LNCaP clone FGC (cell line): ENCODE results near the gene SIPA1L3.

Experiments used
- DNase-seq: peaks from one replicate; pipeline ENCODE4 v3.0.0-alpha.2; 2011; ENCODE audit warnings: low read depth
- H3K4me3 ChIP-seq: 2 replicates; pipeline ENCODE4 v1.5.1; 2011; ENCODE audit warnings: mild to moderate bottlenecking, low read depth, low read length, control low read depth
- TF ChIP-seq, protein P1 (sequence below): IDR thresholded peaks from 2 replicates; pipeline ENCODE4 v1.5.1; 2012; ENCODE audit warnings: mild to moderate bottlenecking; ENCODE audit not compliant: control insufficient read depth, insufficient read depth; ENCODE audit errors: extremely low read depth

Gene SIPA1L3

DNA sequence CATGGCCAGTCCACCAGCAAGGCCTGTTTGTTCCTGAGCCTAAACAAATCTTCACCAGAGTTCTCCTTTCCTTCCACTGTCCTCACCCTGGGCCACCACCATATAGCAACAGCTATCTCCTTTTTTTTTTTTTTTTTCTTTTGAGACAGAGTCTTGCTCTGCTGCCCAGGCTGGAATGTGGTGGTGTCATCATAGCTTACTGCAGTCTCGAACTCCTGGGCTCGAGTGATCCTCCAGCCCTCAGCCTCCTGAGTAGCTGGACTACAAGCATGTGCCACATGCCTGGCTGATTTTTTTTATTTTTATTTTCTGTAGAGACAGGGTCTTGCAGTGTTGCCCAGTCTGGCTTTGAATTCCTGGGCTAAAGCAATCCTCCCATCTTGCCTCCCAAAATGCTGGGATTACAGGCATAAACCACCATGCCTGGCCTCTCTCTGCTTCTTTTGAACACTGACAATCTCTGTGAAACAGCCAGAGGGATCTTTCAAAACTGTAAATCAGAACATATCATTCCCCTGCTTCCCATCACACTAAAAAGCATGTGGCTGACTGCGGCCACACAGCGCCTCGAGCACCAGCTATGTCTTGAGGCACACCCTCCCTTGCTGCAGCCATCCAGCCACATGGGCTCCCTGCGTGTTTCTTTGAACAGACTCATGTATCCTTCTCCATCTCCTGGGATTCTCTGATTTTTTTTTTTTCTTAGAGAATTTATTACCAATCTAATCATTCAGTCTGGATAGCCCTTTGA, 110.6 kb downstream of the SIPA1L3 start:
- TF ChIP-seq, protein P1, sequence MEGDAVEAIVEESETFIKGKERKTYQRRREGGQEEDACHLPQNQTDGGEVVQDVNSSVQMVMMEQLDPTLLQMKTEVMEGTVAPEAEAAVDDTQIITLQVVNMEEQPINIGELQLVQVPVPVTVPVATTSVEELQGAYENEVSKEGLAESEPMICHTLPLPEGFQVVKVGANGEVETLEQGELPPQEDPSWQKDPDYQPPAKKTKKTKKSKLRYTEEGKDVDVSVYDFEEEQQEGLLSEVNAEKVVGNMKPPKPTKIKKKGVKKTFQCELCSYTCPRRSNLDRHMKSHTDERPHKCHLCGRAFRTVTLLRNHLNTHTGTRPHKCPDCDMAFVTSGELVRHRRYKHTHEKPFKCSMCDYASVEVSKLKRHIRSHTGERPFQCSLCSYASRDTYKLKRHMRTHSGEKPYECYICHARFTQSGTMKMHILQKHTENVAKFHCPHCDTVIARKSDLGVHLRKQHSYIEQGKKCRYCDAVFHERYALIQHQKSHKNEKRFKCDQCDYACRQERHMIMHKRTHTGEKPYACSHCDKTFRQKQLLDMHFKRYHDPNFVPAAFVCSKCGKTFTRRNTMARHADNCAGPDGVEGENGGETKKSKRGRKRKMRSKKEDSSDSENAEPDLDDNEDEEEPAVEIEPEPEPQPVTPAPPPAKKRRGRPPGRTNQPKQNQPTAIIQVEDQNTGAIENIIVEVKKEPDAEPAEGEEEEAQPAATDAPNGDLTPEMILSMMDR: no peak
- no peak overlapping the region for H3K4me3 ChIP-seq
- DNase-seq: no peak

- H3K4me3 ChIP-seq: no peak overlapping the region
- DNase-seq: no peak
- TF ChIP-seq, protein P1: no peak
Measured at GRCh38 chr19:38018694-38019395, 111.8 kb downstream of the SIPA1L3 start.

DNA sequence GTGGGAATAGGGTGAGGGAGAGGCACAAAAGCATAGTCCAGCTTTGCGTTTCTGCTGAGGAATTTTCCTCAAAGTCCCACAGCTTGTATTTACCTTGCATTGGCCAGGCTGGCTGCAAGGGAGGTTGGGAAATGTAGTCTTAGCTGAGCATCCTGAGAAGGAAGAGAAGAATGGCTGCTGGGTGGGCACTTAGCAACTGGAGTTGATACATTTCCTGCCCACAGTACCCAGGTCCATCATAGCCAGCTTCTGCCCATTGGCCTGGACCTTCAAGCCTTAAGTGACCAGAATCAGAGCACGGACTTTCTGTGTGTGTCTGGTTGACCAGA, 112.4 kb downstream of the SIPA1L3 start:
- H3K4me3 ChIP-seq: no peak overlapping the region
- TF ChIP-seq, protein P1: no peak
- DNase-seq: no peak

DNA sequence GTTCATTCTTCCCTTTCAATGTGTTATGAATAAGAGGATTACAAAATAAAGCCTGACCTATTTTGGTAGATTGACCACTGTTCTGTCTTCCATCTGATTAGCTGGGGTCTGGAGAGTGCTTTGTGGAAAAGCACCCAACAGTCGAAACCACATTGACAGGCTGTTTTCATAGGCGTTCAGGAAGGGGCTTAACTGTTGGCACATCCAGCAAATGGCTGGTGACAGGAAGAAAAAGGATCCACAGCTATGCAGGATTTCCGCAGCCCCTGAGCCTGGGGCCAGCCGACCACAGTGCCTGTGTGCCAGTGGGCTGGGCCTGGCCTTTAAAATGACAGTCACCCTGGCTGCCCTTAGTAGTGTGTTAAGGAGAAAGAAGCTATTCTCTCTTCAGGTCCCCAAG, 113.3 kb downstream of the SIPA1L3 start:
- no peak overlapping the region for H3K4me3 ChIP-seq
- TF ChIP-seq, protein P1: no peak
- DNase-seq: no peak

- no peak for DNase-seq
- TF ChIP-seq, protein P1: no peak
- no peak overlapping the region for H3K4me3 ChIP-seq
Measured at GRCh38 chr19:38021352-38021751, 114.3 kb downstream of the SIPA1L3 start.

- no peak overlapping the region for H3K4me3 ChIP-seq
- TF ChIP-seq, protein P1: no peak
- DNase-seq: no peak
Measured at GRCh38 chr19:38022791-38023670, 116.0 kb downstream of the SIPA1L3 start.
